KBM-7 (cell line): ENCODE data around the gene ZBTB43.
A peak's percentile ranks its signal among the peaks of the same experiment; 100 is the strongest.
"Not testable (repeated sequence)": the region's sequence is repeated elsewhere in the genome, so short reads cannot be mapped to it uniquely, and the experiment has no call there.

ENCODE experiments used
- DNase-seq: peaks from one replicate; pipeline ENCODE4 v3.0.0-alpha.2; 2015
- in situ Hi-C: fragments of 300-500 bp; cut with MboI; formaldehyde crosslinking; loops from 2 replicates; pipeline ENCODE4 v1.14.3; 2020; ENCODE audit warnings: low sequenced_read_pairs, low pct_unique_long_range_greater_than_20kb, mixed read lengths

ZBTB43 gene

DNA sequence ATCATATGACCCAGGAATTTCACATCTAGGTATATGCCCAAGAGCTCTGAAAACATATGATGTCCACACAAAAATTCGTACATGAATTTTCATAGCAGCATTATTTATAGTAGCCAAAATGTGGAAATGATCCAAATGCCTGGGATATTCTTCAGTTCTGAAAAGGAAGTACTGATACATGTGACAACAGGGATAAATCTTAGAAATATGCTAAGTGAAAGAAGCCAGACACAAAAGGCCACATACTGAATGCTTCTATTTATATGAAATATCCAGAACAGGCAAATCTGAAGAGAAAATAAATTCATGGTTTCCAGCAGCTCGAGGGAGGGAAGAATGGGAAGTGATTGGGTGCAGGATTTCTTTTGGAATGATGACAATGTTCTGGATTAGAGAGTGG, 16.8 kb upstream of the ZBTB43 start:
- in situ Hi-C loops = loop anchor here (25.0 kb wide), 1 partner anchor 176 kb away; the partner anchor contains the start of gene LMX1B
- no peak for DNase-seq

DNA sequence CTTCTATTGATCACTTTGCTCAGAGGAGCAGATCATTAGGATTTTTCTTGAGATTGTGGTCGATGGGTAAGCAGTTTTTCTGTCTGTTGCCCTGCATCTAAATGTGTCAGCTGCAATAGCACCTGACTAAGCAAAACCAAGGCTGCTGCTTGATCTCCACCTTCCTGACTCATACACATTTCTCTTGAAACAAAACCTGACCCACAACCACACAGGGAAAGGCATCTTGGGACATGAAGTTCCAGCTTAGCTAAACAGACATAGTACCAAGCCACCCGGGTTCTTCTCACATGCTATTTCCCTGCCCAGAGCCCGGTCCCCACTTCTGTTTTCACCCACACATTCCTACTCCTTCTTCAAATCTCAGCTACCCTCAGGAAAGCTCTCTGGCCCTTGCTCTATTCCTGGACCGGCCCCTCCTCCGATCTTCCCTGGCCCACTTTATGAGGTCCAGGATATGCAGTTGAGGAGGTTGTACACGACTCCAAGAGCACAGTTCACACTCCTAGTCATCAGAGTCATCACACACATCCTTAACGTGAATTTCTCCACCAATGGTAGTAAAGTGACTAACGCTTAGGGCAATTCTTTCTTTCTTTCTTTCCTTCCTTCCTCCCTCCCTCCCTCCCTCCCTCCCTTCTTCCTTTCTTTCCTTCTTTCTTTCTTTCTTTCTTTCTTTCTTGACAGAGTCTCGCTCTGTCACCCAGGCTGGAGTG, 16.0 kb upstream of the ZBTB43 start:
- in situ Hi-C loops = loop anchor here (25.0 kb wide), 1 partner anchor 176 kb away; the partner anchor contains the start of gene LMX1B
- DNase-seq = no peak

DNA sequence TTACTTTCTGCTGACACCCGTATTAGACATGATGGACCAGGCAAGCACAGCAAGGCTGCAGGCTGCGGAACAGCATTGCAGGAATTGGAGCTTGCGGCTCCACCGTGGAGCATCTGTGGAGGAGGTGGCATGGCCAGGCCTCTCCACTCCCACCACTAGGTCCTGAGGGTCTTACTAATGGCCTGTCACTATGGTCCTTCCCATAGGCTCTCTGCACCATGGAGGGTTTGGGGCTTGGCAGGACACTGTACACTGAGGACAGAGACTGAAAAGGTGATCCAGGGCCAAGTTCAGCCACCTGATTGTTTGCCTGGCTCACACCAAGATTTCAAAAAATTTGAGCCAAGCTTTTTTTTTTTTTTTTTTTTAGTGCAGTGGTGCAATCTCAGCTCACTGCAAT, 14.3 kb upstream of the ZBTB43 start:
- in situ Hi-C loops = loop anchor here (25.0 kb wide), 1 partner anchor 178 kb away; the partner anchor contains the start of gene LMX1B
- DNase-seq = no peak

DNA sequence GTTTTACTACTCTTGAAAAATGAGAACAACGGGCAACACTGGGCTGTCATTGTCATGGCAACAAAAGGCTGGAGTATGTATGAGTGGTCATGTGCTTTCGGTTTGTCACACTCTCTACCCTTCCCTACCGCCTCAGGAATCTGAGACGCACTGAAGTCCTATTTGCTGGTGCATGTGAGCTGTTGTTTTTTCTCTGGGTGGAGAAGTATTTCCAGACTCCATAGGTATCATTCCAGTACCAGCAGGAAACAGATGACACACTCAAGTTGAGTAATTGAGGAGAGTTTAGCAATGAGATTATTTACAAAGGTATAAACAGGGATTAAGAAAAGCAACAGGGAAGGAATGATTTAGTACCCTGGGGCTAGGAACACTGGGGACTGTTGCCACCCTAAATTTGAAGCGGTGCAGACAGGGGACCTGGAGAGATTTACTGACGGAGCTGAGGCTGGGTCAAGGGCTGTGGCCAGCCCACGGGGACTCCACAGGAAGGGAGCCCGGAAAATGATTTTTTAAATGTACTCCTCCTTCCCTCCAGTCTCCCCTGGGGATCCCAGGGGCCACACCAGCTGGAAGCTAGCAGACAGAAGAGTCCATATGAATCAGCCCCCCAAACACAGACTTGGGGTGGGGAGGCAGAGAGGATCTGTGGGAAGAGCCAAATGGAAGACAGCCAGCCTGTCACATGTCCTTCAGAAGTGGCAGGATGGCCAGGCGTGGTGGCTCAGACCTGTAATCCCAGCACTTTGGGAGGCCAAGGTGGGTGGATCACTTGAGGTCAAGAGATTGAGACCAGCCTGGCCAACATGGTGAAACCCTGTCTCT, 13.2 kb upstream of the ZBTB43 start:
- in situ Hi-C loops = loop anchor here (25.0 kb wide), 1 partner anchor 179 kb away; the partner anchor contains the start of gene LMX1B
- no peak for DNase-seq

DNA sequence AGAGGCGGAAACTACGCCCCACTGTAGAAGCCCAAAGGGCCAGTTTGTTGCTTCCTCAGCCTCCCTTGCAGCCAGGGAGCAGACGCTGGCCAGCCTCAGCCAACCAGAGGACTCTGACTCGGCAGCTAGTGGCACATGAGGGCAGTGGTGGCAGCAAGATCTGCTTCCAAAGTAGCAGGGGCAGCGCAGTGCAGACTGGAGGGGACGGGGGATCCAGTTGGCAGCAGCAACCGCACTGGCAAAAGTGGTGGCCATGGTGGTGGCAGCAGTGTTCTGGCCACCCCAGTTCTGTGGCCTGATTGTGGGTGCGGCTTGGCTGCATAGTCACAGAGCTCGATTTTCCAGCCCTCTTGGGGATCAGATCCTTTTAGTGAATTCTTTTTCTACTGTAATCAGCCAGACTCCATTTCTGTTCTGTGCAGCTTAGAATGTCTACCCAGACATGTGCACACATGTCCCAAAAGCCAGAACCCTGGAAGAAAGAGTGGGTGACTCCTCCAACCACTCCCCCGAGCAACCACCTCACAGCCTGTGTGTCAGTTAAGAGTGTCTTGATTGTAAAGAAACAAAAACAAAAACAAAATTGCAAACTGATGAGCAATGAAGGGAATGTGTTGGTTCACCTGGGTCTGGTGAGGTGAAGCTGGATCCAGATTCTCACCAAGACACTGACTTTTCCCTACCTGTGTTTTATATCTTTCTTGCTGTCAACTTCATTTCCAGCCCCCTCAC, 11.0 kb upstream of the ZBTB43 start:
- in situ Hi-C loops = loop anchor here (25.0 kb wide), 1 partner anchor 182 kb away; the partner anchor contains the start of gene LMX1B
- no peak for DNase-seq

DNA sequence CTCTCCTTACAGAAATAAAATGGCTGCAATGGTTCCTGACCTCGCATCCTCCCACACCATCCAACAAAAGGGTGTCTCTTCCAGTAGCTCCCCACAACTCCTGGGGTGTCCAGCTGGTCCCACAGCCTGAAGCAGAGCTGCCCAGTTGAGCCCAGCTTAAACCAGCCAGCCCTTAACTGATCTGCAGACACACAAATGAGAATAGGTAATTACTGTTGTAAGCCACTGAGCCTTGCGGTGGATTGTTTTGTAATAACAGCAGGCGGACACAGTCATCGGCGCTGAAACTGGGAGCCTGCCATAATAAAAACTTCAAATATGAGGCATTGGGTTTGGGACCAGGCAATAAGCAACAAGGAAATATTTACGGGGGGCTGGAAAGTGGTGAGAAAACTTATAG, 10.4 kb upstream of the ZBTB43 start:
- no peak for DNase-seq
- in situ Hi-C loops = loop anchor here (25.0 kb wide), 1 partner anchor 182 kb away; the partner anchor contains the start of gene LMX1B

DNA sequence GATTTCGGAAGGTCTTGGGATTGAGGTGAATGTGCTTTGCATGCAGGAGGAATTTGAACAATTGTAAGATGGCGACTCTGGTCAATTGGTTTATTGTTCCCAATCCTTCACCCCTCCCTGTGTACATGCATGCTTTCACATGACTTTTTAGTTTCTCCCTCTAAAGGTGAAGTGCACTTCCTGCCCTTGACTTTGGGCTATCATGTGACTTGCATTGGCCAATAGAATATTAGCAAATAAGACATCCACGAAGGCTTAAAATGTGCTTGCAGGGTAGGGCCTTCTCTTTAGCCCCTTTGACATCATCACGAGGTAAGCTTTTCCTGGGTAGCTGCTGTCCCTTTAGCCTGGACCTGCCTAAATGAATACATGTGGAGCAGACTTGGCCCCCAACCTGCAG, 8.1 kb upstream of the ZBTB43 start:
- DNase-seq = no peak
- in situ Hi-C loops = loop anchor here (25.0 kb wide), 1 partner anchor 184 kb away; the partner anchor contains the start of gene LMX1B

DNA sequence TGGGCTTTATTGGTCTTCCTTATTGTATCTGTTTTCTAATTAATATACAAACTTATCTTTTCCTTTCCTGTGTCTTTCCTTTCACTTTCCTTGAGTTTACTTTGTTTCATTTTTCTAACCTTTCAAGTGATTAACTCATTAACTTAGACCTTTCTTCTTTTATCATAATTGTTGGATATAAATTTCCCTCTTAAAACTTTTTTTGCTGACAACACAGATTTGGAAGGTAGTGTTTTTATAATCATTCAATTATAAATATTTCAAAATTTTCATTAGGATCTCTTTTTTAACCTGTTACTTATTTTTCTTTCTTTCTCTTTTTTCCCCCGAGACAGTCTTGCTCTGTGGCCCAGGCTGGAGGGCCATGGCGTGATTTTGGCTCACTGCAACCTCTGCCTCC, 6.9 kb upstream of the ZBTB43 start:
- in situ Hi-C loops = loop anchor here (25.0 kb wide), 1 partner anchor 186 kb away; the partner anchor contains the start of gene LMX1B
- DNase-seq = no peak

DNA sequence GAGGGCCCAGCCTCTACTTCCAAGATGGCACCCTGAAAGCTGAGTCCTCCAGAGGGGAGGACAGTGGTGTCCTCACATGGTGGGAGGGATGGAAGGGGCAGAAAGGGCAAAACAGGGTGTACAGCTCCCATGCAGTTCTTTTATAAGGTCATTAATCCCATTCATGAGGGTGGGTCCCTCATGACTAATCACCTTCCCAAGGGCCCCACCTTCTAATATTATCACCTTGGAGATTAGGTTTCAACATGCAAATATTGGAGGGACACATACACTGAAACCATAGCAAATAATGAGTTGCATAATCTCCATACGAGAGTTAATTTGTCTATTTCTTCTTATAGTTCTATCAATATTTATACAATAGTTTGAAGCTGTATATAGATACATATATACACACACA, 5.8 kb upstream of the ZBTB43 start:
- in situ Hi-C loops = loop anchor here (25.0 kb wide), 1 partner anchor 187 kb away; the partner anchor contains the start of gene LMX1B
- DNase-seq = no peak

DNA sequence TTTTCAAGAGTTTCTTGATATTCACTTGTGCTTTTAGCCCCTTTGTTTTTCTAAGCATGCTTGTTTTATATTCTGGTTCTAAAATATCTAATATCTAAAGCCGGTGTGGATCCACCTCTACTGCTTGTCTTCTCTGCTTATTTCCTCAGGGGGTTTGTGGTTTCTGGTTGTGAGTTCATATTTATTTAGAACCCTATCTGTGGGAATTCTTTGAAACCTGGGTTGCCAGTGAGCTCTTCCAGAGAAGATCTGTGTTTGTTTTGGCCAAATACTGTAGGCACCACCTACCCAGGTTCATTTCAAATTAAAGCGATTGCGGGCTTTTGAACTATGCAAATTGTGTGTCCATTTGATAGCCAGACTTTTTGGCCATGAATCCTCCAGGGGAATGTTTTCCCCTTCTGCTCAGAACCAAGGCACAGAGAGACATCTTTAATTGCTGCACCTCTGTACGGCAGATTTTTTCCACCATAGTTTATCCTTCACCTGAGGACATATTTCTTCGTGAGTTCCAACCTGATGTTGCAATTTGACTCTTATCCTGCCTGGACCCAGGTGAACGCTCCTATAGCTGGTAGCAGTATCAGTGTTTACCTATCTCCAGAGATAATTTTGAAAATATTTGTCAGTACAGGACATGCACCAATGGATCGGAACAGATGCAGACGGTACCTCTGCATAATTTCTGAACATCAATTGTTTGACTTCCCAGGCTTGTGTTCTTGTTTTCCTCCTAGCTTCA, 2.4 kb upstream of the ZBTB43 start:
- in situ Hi-C loops = no loop called here
- no peak for DNase-seq

DNA sequence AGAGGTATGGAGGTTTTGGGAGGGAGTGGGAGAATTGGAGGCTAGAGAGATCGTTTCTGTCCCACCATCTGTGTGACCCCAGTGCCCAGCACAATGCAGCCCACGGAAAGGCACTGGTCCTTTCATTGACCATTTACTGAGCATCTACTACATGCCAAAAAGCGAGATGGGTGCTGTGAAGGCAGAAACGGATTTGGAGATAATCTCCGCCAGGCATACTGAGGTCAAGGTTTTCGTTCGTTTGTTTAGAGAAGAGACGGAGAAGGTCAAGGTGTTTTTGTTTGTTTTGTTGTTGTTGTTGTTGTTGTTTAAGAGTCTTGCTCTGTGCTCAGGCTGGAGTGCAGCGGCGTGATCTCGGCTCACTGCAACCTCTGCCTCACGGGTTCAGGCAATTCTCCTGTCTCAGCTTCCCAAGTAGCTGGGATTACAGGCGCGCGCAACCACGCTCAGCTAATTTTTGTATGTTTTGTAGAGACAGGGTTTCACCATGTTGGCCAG, 593 bp upstream of the ZBTB43 start:
- no peak for DNase-seq
- in situ Hi-C loops = no loop called here

DNA sequence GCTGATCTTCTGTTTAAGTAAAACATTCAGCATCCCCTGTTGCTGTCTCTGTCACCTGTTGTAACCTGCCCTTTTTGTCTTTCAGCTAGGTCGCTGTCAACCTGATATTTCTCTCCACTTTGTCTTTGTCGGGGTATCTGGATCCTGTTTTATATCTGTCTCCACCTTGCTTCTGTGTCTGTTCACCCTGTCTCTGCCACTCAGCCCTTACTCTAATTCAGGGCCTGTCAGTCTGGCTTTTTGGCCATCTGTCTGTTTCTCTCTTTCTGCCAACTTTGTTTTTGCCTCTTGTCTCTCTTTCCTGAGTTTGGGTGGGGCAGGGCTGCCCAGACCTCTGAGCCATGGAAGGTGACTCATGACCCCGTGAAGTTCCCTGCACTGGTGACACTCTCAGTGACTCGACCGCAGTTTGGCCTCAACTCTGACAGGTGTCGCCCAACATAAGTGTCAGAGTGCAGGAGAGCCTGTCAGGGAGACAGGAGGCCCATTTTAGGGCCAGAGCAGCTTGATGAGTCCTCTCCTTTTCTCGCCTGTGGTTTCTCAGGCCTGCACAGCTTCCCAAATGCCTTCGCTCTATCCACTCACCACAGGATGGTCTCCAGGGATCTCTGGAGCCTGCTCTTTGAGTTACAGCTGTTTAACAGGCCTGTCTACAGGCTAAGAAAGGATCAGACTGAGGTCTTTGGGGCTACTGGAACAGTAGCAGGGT, 868 bp downstream of the ZBTB43 start:
- in situ Hi-C loops = no loop called here

DNA sequence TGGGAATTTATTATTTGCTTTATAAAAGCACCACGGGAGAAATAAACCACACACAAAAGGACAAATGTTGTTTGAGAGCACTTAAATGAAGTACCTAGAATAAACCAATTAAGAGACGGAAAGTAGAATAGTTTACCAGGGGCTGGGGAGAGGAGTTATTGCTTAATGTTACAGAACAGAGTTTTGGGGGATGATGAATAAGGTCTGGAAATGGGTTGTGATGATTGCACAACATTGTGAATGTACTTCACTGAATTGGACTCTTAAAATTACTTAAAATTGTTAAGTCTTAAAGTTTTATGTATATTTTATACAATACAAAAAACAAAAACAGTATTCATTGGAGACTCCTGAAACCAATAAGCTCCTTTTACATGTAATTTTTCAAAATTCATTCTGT, 1.5 kb downstream of the ZBTB43 start:
- no peak for DNase-seq
- in situ Hi-C loops = no loop called here

More for the DNA sequence above, 868 bp downstream of the ZBTB43 start:
- peak; percentile 62 for DNase-seq

DNA sequence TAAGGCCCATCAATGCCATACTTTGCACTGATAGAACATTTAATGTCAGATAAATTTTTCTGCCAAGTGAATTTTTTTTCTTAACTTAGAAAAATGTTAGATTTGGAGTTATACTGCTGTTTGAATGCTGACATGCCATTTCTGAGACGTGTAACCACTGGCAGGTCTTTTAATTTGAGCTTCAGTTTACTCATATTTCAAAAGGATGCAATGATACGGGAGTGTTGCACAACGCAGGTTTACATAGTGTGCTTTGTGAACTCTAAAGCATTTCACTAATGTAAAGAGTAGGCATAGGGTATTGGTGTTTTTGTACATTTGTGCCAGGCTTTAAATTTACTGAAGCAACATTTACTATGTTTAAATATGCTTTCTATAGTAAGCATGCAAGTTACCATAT, 4.2 kb downstream of the ZBTB43 start:
- DNase-seq = no peak
- in situ Hi-C loops = no loop called here

DNA sequence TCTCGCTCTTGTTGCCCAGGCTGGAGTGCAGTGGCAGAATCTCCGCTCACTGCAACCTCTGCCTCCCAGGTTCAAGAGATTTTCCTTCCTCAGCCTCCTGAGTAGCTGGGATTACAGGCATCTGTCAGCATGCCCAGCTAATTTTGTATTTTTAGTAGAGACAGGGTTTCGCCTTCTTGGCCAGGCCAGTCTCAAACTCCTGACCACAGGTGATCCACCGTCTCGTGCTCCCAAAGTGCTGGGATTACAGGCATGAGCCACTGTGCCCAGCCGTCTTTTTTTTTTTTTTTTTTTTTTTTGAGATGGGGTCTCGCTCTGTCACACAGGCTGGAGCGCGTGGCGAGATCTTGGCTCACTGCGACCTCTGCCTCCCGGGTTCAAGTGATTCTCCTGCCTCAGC, 5.4 kb downstream of the ZBTB43 start:
- in situ Hi-C loops = not testable (repeated sequence)

DNA sequence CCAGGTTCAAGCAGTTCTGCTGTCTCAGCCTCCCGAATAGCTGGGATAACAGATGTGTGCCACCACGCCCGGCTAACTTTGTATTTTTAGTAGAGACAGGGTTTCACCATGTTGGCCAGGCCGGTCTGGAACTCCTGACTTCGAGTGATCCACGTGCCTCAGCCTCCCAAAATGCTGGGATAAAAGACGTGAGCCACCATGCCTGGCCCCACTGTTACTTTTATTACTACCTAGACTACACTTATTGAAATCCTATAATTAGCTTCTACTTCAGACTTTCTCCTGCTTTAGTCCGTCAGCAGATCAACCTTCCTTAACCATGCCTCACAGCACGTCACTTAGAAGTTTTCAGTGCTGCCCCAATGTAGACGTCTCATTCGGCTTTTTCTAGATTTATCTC, 8.2 kb downstream of the ZBTB43 start:
- no peak for DNase-seq

More for the DNA sequence above, 5.4 kb downstream of the ZBTB43 start:
- not testable (repeated sequence) for DNase-seq

DNA sequence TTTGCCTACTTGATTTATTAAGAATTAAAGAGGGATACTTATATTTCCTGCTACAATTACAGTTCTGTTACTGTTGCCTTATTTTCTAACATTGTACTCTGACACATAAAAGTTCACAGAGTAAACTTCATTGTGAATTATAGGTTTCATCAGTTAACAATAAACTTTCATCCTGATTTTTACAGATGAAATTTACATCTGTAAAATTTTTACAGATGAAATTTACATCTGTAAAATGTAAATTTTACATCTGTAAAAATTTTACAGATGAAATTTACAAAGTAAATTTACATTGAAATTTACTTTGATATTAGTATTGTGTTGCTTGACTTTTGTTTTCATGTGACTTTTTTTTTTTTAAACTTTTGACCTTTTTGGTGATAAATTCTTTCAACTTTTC, 9.3 kb downstream of the ZBTB43 start:
- in situ Hi-C loops = no loop called here
- DNase-seq = no peak

More for the DNA sequence above, 8.2 kb downstream of the ZBTB43 start:
- in situ Hi-C loops = no loop called here

DNA sequence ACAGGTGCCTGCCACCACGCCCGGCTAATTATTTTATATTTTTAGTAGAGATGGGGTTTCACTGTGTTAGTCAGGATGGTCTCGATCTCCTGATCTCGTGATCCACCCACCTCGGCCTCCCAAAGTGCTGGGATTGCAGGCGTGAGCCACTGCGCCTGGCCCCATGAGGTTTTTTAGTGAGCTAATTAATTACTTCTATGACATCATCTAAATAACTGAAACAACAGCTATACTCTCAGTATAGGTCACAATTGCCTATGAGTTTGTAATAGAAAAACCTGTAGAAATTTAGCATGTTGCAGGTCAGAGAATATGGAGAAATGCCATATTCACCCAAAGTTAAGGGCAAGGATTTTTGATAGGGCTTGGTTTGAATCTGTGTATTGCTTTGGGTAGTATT, 12.8 kb downstream of the ZBTB43 start:
- DNase-seq, in situ Hi-C loops: not testable (repeated sequence)
